ENCODE results near the gene SEPTIN10. TPM values are rescaled to one million over a fixed set of nuclear protein-coding genes. Genes with fewer than 3 reads are reported as not detected.
"Not testable (repeated sequence)": the region's sequence is repeated elsewhere in the genome, so short reads cannot be mapped to it uniquely, and the experiment has no call there.

The SEPTIN10 gene
- total RNA-seq, 1 donor from 2014 or later, result 69.2 TPM

- H3K9me3 Mint-ChIP-seq, result no peaks in the 10 kb centered on the region
- TF ChIP-seq CTCF (IDR thresholded peaks at IDR 0.05; ENCODE audit: unreplicated experiment), result no peak
- peaks cover 30% of the 10 kb centered on the region for H3K4me1 Mint-ChIP-seq
- peak overlapping the region; percentile 90 for H3K27ac Mint-ChIP-seq
- no peak for DNase-seq (ENCODE audit: low spot score in 2 of 2, unreplicated experiment in 2 of 2)
- no peaks in the 10 kb centered on the region for H3K36me3 Mint-ChIP-seq
- no peaks in the 10 kb centered on the region for H3K27me3 Mint-ChIP-seq (ENCODE audit: low read depth)
- H3K4me3 Mint-ChIP-seq, result no peak overlapping the region
Observed at GRCh38 chr2:109645412-109646184, 31.8 kb upstream of the SEPTIN10 start.

- peaks cover 30% of the 10 kb centered on the region for H3K4me1 Mint-ChIP-seq
- no peak for DNase-seq (ENCODE audit: low spot score in 2 of 2, unreplicated experiment in 2 of 2)
Observed at GRCh38 chr2:109644571-109645275, 31.0 kb upstream of the SEPTIN10 start.

GRCh38 chr2:109640000-109640399, 26.2 kb upstream of the SEPTIN10 start:
- not testable (repeated sequence) for H3K27me3 Mint-ChIP-seq (ENCODE audit: low read depth); H3K4me3 Mint-ChIP-seq; DNase-seq (ENCODE audit: low spot score in 2 of 2, unreplicated experiment in 2 of 2); H3K36me3 Mint-ChIP-seq; H3K9me3 Mint-ChIP-seq; H3K27ac Mint-ChIP-seq
- H3K4me1 Mint-ChIP-seq, result peaks cover 31% of the 10 kb centered on the region

More at GRCh38 chr2:109644571-109645275, 31.0 kb upstream of the SEPTIN10 start:
- Mint-ChIP-seq H3K27ac (peak overlapping the region; percentile 90), H3K9me3 (no peaks in the 10 kb centered on the region), H3K4me3 (no peak overlapping the region), H3K36me3 (no peaks in the 10 kb centered on the region), H3K27me3 (ENCODE audit: low read depth) (no peaks in the 10 kb centered on the region)
- TF ChIP-seq CTCF (IDR thresholded peaks at IDR 0.05; ENCODE audit: unreplicated experiment), result no peak

GRCh38 chr2:109638795-109639194, 25.0 kb upstream of the SEPTIN10 start:
- H3K9me3 Mint-ChIP-seq, result no peaks in the 10 kb centered on the region
- H3K27ac Mint-ChIP-seq, result no peak overlapping the region
- no peak for DNase-seq (ENCODE audit: low spot score in 2 of 2, unreplicated experiment in 2 of 2)
- H3K4me3 Mint-ChIP-seq, result no peak overlapping the region
- TF ChIP-seq CTCF (IDR thresholded peaks at IDR 0.05; ENCODE audit: unreplicated experiment), result no peak
- peaks cover 21% of the 10 kb centered on the region for H3K4me1 Mint-ChIP-seq
- no peaks in the 10 kb centered on the region for H3K36me3 Mint-ChIP-seq
- no peaks in the 10 kb centered on the region for H3K27me3 Mint-ChIP-seq (ENCODE audit: low read depth)

GRCh38 chr2:109637749-109638570, 24.2 kb upstream of the SEPTIN10 start:
- Mint-ChIP-seq H3K9me3 (no peaks in the 10 kb centered on the region), H3K27me3 (ENCODE audit: low read depth) (no peaks in the 10 kb centered on the region), H3K4me3 (no peak overlapping the region), H3K4me1 (peaks cover 18% of the 10 kb centered on the region), H3K27ac (no peak overlapping the region), H3K36me3 (no peaks in the 10 kb centered on the region)
- DNase-seq (ENCODE audit: low spot score in 2 of 2, unreplicated experiment in 2 of 2), result no peak
- TF ChIP-seq CTCF (IDR thresholded peaks at IDR 0.05; ENCODE audit: unreplicated experiment), result no peak

Measured in mesothelial cell of epicardium (in vitro differentiated cells).